SK-N-SH treated with all-trans-retinoic acid at 6 μM for 48 hours (cell line): ENCODE results near the gene LAMA3.

Experiments
- ARNTL ChIP-seq: fragments of 450-650 bp; formaldehyde crosslinking; IDR thresholded peaks from 2 replicates; pipeline ENCODE4 v1.5.0; 2020; ENCODE audit warnings: low read depth, mild to moderate bottlenecking, moderate library complexity, borderline replicate concordance
- CREB5 ChIP-seq: fragments of 250-450 bp; sonication (Bioruptor Pico); IDR thresholded peaks from 2 replicates; pipeline ENCODE4 v1.5.1; 2020; ENCODE audit warnings: low read depth, mild to moderate bottlenecking, moderate library complexity
- ISL1 ChIP-seq: fragments of 250-450 bp; sonication (Bioruptor Pico); IDR thresholded peaks from 2 replicates; pipeline ENCODE4 v2.1.2; 2022; ENCODE audit warnings: mild to moderate bottlenecking, moderate library complexity
- PATZ1 ChIP-seq: fragments of 250-450 bp; sonication (Bioruptor Pico); IDR thresholded peaks from 2 replicates; pipeline ENCODE4 v1.8.0; 2020; ENCODE audit warnings: mild to moderate bottlenecking, moderate library complexity, borderline replicate concordance
- PPARA ChIP-seq: fragments of 250-450 bp; sonication (Bioruptor Pico); IDR thresholded peaks from 2 replicates; pipeline ENCODE4 v1.5.0; 2020; ENCODE audit warnings: mild to moderate bottlenecking, borderline replicate concordance
- TCF4 ChIP-seq: fragments of 250-450 bp; sonication (Bioruptor Pico); IDR thresholded peaks from 2 replicates; pipeline ENCODE4 v1.8.0; 2021; ENCODE audit warnings: mild to moderate bottlenecking, moderate library complexity, borderline replicate concordance
- ZFP30 ChIP-seq: fragments of 450-650 bp; formaldehyde crosslinking; IDR thresholded peaks from 2 replicates; pipeline ENCODE4 v1.5.0; 2022; ENCODE audit warnings: mild to moderate bottlenecking, moderate library complexity
- ZNF565 ChIP-seq: fragments of 450-650 bp; formaldehyde crosslinking; conservative IDR thresholded peaks from 2 replicates; pipeline ENCODE4 v1.5.0; 2020; ENCODE audit warnings: low read depth, mild to moderate bottlenecking, moderate library complexity
- ZNF8 ChIP-seq: fragments of 450-650 bp; formaldehyde crosslinking; IDR thresholded peaks from 2 replicates; pipeline ENCODE4 v1.5.0; 2020; ENCODE audit warnings: mild to moderate bottlenecking, moderate library complexity

- TF ChIP-seq ISL1 (no peak), PATZ1 (CRISPR knock-in tag) (no peak), ZNF565 (no peak), ZNF8 (no peak), PPARA (CRISPR knock-in tag) (no peak), ARNTL (CRISPR knock-in tag) (no peak), CREB5 (CRISPR knock-in tag) (no peak), ZFP30 (no peak), TCF4 (CRISPR knock-in tag) (no peak)
Observed at GRCh38 chr18:23893653-23894052, 204.4 kb downstream of the LAMA3 start.
